HG03354 (cell line): ENCODE data around the gene MYD88.
A peak's percentile ranks its signal among the peaks of the same experiment; 100 is the strongest.

Source experiments
- ATAC-seq: cut with Tn5 transposase; IDR thresholded peaks from one replicate; pipeline ENCODE4 v1.9.1; 2021; ENCODE audit warnings: mild to moderate bottlenecking; ENCODE audit not compliant: unreplicated experiment, poor library complexity, severe bottlenecking

MYD88 gene

GRCh38 chr3:38138349-38139190, at the start of gene MYD88:
MYD88 (plus strand) TSS chr3:38138661; CDS start chr3:38138701, 40 bp downstream.
- ATAC-seq: peak; percentile 54

GRCh38 chr3:38089163-38089562, 49.3 kb upstream of the MYD88 start:
- ATAC-seq: no peak

GRCh38 chr3:38090453-38090852, 48.0 kb upstream of the MYD88 start:
- no peak for ATAC-seq

- no peak for ATAC-seq
Measured at GRCh38 chr3:38094999-38095398, 43.5 kb upstream of the MYD88 start.

- no peak for ATAC-seq
Measured at GRCh38 chr3:38095669-38096483, 42.6 kb upstream of the MYD88 start.

- no peak for ATAC-seq
Measured at GRCh38 chr3:38097446-38098375, 40.8 kb upstream of the MYD88 start.

- no peak for ATAC-seq
Measured at GRCh38 chr3:38098376-38098723, 40.1 kb upstream of the MYD88 start.

GRCh38 chr3:38099518-38099917, 38.9 kb upstream of the MYD88 start:
- no peak for ATAC-seq

- no peak for ATAC-seq
Measured at GRCh38 chr3:38100498-38100897, 38.0 kb upstream of the MYD88 start.

- no peak for ATAC-seq
Measured at GRCh38 chr3:38101811-38102443, 36.5 kb upstream of the MYD88 start.

- no peak for ATAC-seq
Measured at GRCh38 chr3:38102444-38102814, 36.0 kb upstream of the MYD88 start.

- no peak for ATAC-seq
Measured at GRCh38 chr3:38105525-38105924, 32.9 kb upstream of the MYD88 start.

- ATAC-seq: no peak
Measured at GRCh38 chr3:38107911-38108648, 30.4 kb upstream of the MYD88 start.

- no peak for ATAC-seq
Measured at GRCh38 chr3:38108649-38109579, 29.5 kb upstream of the MYD88 start.

GRCh38 chr3:38109580-38110313, 28.7 kb upstream of the MYD88 start:
- ATAC-seq: no peak

- no peak for ATAC-seq
Measured at GRCh38 chr3:38110314-38111050, 28.0 kb upstream of the MYD88 start.

GRCh38 chr3:38111201-38111600, 27.3 kb upstream of the MYD88 start:
- no peak for ATAC-seq
